ENCODE results near the gene MEIS1. TPM values are rescaled to one million over a fixed set of nuclear protein-coding genes. Genes with fewer than 3 reads are reported as not detected.

MEIS1 gene
- polyA plus RNA-seq, 1 experiment = 107 TPM

- no peak for DNase-seq (ENCODE audit: low read depth, low spot score)
- ChIA-PET CTCF (no interaction called here), POLR2A (no interaction called here)
- Histone ChIP-seq H3K27ac (ENCODE audit: low read depth, low read length) (no peak overlapping the region), H3K9me3 (ENCODE audit: control insufficient read depth, insufficient read depth, low read length) (no peaks in the 10 kb centered on the region), H3K27me3 (ENCODE audit: control insufficient read depth, insufficient read depth, low read length) (no peaks in the 10 kb centered on the region), H3K4me3 (ENCODE audit: low read depth, low read length) (no peak overlapping the region)
- TF ChIP-seq CTCF (IDR thresholded peaks at IDR 0.05; ENCODE audit: low read depth, low read length) = no peak
Measured at GRCh38 chr2:66515743-66516142, 80.8 kb downstream of the MEIS1 start.

GRCh38 chr2:66516499-66516898 lies 81.6 kb downstream of the MEIS1 start:
- no peak for TF ChIP-seq CTCF (IDR thresholded peaks at IDR 0.05; ENCODE audit: low read depth, low read length)
- H3K4me3 ChIP-seq (ENCODE audit: low read depth, low read length) = no peak overlapping the region
- H3K27ac ChIP-seq (ENCODE audit: low read depth, low read length) = no peak overlapping the region
- CTCF ChIA-PET = no interaction called here
- H3K27me3 ChIP-seq (ENCODE audit: control insufficient read depth, insufficient read depth, low read length) = no peaks in the 10 kb centered on the region
- no peak for DNase-seq (ENCODE audit: low read depth, low spot score)
- POLR2A ChIA-PET = no interaction called here
- H3K9me3 ChIP-seq (ENCODE audit: control insufficient read depth, insufficient read depth, low read length) = no peaks in the 10 kb centered on the region

- DNase-seq (ENCODE audit: low read depth, low spot score) = no peak
- ChIA-PET CTCF (no interaction called here), POLR2A (no interaction called here)
- Histone ChIP-seq H3K27me3 (ENCODE audit: control insufficient read depth, insufficient read depth, low read length) (no peaks in the 10 kb centered on the region), H3K27ac (ENCODE audit: low read depth, low read length) (no peak overlapping the region), H3K4me3 (ENCODE audit: low read depth, low read length) (no peak overlapping the region), H3K9me3 (ENCODE audit: control insufficient read depth, insufficient read depth, low read length) (no peaks in the 10 kb centered on the region)
- TF ChIP-seq CTCF (IDR thresholded peaks at IDR 0.05; ENCODE audit: low read depth, low read length) = no peak
Measured at GRCh38 chr2:66517772-66518171, 82.8 kb downstream of the MEIS1 start.

GRCh38 chr2:66519264-66519843 lies 84.4 kb downstream of the MEIS1 start:
- H3K4me3 ChIP-seq (ENCODE audit: low read depth, low read length) = no peak overlapping the region
- DNase-seq (ENCODE audit: low read depth, low spot score) = no peak
- no peak overlapping the region for H3K27ac ChIP-seq (ENCODE audit: low read depth, low read length)
- H3K27me3 ChIP-seq (ENCODE audit: control insufficient read depth, insufficient read depth, low read length) = no peaks in the 10 kb centered on the region
- TF ChIP-seq CTCF (IDR thresholded peaks at IDR 0.05; ENCODE audit: low read depth, low read length) = no peak
- ChIA-PET POLR2A (no interaction called here), CTCF (no interaction called here)
- H3K9me3 ChIP-seq (ENCODE audit: control insufficient read depth, insufficient read depth, low read length) = no peaks in the 10 kb centered on the region

- H3K27ac ChIP-seq (ENCODE audit: low read depth, low read length) = no peak overlapping the region
- no peaks in the 10 kb centered on the region for H3K9me3 ChIP-seq (ENCODE audit: control insufficient read depth, insufficient read depth, low read length)
- POLR2A ChIA-PET = interaction anchor here (1.1 kb wide), 1 partner anchor 17 kb away, joined by 3 read pairs; no protein-coding TSS in a partner anchor
- H3K4me3 ChIP-seq (ENCODE audit: low read depth, low read length) = no peak overlapping the region
- DNase-seq (ENCODE audit: low read depth, low spot score) = no peak
- no peaks in the 10 kb centered on the region for H3K27me3 ChIP-seq (ENCODE audit: control insufficient read depth, insufficient read depth, low read length)
- CTCF ChIA-PET = interaction anchor here (0.7 to 1.4 kb wide), 2 partner anchors 12 to 96 kb away, joined by 5 read pairs; no protein-coding TSS in a partner anchor
- TF ChIP-seq CTCF (IDR thresholded peaks at IDR 0.05; ENCODE audit: low read depth, low read length) = no peak
Measured at GRCh38 chr2:66521291-66521922, 86.5 kb downstream of the MEIS1 start.
